Activated naive CD4-positive, alpha-beta T cell (primary cell): ENCODE results near the gene SSR1.

Experiments used
- DNase-seq, 4 experiments: peaks; one replicate each; lab custom pipeline; 2025; lab: John Stamatoyannopoulos, UW

The SSR1 gene

DNA sequence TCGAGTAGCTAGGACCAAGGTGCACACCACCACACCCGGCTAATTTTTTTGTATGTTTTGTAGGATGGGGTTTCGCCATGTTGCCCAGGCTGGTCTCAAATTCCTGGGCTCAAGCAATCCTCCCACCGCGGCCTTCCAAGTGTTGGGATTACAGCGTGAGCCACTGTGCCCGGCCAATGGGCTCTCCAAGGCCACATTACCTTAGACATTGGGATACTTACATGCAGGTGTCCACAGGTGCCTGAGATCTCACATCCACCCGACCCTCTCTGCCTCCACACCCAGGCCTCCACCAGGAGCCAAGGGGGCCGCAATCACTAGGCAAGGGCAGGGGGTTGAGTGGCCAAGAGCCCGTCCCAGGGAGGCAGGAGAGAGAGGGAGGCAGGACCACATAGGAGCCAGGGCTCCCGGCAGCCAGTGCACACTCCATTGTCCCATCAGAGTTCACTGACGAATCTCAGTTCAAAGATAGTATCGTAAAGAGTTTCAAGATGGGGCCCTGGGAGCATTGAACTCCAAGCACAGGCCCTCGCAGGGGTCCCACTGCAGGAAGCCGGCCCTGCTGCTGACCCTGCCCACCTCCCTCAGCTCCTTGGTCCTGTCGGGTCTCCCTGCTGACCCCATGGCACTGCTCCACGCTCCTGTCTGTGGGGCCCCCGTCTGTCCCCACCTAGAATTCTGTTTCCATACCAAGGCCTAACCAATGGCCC, 55.3 kb downstream of the SSR1 start:
- no peak for DNase-seq

DNA sequence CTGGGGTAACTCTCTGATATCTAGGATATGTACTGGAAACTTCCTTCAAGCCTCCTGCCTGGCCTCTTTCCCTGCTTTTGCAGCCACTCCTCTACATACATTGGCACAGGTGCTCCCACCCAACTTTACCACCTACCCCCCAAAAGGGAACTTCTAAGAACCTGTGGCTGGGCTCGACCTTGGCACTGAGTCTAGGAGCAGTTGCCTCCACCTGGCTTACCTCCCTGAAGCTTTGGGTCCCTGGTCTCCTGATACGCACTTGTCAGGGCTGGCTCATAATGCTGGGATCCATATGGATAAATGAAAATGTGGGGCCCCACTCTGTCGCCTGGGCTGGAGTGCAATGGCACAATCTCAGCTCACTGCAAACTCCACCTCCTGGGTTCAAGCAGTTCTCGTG, 56.2 kb downstream of the SSR1 start:
- no peak for DNase-seq

DNA sequence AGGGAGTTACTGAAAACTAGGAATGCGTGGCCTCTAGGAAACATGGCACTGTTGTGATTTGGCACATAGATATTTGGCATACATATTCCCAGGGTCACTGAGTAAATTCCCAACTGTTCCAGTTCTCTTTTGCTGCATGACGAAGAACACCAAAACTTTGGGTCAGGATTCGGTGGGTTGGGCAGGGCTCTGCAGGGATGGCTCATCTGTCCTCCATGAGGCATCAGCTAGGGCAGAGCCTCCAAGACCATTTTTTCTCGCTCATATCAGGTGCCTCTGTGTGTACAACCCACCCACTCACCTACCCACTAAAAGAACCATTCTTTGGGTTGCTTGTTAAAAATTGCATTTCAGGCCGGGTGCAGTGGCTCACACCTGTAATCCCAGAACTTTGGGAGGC, 57.1 kb downstream of the SSR1 start:
- DNase-seq: no peak

DNA sequence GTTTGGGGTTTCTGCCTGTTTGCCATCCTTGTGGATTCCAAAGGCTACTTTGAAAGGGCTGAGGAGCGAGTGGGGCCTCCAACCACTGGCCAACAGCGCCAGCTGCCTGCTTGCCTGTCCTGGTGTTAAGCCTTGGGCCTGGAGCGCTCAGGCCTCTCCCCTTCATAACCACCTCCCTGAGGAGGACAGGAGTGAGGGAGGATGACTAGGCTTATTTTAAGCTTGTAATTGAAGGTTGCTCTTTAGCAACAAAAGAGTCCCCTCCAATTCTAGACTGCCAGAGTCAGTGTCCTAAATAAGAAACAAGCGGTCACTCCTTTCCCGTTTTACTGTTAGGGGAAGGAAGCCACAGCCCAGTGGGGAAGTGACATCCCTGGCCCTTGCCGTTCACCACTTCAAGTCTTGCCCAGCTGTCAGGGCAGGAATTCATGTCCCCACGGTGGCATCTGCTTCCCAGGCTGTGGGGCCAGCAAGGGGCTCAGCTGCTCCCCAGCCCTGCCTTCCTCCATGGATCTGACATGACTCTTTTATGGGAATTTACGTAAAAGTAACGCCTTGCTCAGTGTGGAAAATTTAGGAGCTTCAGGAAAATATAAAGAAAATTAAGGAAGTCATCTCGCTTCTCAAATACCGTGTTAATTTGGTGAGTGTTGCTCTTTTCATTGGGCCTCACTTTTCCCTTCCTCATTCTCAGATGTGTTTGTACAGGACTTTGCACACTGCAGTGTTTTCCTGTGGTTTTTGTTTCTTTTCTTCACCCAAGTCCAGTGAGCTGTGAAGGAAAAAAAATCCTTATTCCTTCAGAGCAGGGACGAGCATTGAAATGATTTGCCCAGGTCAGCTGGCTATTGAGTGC, 57.8 kb downstream of the SSR1 start:
- no peak for DNase-seq

DNA sequence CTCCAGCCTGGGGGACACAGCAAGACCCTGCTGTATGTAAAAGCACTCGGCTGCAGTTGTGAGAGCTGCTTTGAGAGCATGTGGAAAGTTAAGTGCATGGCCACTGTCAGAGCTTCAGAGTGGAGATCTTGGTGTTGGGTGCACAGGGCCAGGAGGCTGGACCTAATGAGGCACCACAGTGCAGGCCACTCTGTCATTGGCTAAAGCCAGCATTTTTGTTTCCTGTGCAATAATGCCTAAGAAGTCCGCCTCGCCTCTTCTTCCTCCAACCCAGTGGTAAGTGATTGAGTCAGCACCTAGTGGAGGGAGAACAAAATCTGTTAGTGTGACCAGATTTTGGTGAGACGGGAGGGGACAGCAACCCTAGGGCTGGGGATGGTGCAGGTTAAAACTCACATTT, 60.6 kb downstream of the SSR1 start:
- no peak for DNase-seq

DNA sequence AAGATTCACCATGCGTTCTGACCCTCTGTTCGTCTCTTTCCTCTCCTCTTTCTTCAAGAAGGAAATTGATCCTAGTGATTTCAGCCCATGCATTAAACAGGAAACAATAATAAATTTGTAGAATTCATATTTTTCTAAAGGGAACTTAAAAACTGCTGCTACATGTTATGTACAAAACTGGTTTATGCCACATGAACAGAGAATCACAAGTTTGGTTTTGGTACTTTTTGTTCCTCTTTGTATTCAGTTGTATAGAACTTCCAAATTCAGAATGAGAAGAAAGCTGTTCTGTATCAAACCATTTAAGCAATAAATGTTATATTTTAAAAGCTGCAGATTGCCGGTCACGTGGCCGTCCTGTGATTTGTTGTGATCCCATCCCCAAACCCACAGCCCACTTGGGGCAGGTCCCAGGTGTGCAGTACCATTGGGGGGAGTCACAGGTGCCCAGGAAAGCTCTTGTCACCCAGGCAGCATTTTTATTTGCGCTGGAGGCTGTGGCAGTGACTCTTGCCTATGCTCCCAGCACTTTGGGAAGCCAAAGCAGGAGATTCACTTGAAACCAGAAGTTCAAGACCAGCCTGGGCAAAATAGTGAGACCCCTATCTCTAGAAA, 61.2 kb downstream of the SSR1 start:
- no peak for DNase-seq

DNA sequence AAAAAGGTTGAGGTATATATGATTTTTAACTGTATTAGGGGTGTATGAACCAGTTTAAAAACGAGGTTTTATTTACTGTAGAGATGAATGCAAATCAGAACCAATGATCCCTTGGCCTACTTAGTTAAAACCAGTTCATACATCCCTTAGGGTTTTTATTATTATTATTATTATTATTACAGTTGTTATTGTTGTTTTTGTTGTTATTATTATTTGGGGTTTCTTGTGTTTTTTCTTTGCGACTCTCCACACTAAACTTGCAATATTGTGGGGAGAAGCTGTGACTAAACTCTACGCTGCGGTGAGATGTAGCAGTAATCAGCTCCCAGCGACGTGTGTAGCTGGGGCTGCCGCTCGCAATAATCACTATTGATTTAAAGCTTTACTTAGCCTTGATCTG, 62.2 kb downstream of the SSR1 start:
- DNase-seq: no peak

DNA sequence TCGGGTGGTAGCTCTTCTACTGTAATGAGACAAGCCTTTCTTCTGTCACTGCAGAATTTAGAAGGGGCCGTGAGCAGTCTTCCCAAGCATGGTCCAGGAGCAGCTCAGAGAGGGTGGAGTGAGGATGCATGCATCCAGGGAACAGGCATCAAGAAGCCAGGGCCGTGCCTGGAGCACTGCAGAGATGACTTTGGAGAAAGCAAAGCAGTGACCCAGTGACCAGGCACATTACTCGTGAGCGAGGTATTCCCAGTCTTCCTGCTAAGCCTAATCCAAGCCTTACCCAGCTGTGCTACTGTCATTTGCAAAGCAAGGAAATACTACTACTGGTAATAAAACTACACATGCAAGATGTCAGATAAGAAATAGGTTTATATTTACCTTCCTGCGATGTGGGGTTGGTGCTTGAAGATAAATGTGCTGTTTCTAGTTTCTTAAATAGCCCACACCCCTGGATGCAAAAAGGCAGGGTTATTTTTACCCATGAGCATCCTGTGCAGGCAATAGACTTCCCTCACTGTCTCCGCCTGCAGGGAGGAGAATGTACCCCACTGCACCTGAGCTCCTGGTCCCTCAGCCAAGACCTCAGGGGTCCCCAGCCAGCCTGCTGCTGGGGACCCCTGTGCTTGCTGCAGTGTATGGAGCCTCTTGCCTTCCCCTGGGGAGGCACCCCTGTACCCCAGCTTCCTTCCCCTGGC, 62.9 kb downstream of the SSR1 start:
- no peak for DNase-seq

DNA sequence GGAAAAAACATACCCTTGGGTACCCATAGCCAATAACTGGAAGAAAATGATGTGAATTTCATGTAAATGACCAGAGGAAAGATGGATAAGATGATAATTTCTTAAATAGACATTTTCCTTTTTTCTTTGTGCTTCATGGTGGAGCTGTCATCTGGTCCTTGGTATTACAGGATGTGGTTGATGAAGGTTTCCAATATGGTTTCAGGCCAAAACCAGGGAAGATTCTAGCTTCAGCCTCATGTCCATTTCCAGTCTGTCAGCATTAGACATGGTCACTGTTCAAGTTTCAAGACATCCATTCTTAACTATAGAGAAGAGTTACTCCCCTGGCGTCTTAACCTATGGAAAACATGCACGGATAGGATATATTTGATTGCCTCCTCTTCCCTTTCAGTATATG, 63.6 kb downstream of the SSR1 start:
- no peak for DNase-seq

DNA sequence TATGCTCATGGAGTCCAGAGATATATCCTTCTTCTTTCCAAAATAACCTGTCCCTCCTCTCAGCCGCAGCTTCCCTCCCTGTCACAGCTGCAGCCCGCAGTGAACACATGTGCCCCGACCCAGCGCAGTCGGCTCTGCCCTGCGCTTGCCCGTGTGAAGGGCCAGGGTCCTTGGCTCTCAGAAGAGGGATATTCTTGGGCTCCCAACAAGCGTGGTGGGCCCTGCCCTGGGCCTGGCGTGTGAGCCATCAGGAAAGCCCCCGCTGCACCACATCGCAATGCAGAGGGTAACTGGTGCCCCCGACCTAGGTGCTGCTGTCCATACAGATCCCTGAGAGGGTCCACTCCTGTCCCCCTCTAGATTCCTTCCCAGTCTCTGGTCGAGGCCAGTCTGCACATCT, 65.2 kb downstream of the SSR1 start:
- DNase-seq: no peak

DNA sequence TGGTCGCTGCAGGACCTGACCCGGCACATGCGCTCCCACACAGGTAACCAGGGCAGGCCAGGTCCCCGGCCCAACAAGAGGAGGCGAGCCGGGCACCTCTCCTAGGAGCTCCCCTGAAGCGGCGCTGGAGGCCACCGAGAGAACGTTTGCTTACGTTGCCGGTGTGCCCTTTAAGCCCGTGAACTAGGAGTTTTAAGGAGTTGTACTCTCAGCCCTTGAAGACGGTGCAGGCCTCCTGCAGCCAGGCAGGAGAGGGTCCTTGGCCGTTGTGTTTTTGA, 65.9 kb downstream of the SSR1 start:
- DNase-seq: no peak

DNA sequence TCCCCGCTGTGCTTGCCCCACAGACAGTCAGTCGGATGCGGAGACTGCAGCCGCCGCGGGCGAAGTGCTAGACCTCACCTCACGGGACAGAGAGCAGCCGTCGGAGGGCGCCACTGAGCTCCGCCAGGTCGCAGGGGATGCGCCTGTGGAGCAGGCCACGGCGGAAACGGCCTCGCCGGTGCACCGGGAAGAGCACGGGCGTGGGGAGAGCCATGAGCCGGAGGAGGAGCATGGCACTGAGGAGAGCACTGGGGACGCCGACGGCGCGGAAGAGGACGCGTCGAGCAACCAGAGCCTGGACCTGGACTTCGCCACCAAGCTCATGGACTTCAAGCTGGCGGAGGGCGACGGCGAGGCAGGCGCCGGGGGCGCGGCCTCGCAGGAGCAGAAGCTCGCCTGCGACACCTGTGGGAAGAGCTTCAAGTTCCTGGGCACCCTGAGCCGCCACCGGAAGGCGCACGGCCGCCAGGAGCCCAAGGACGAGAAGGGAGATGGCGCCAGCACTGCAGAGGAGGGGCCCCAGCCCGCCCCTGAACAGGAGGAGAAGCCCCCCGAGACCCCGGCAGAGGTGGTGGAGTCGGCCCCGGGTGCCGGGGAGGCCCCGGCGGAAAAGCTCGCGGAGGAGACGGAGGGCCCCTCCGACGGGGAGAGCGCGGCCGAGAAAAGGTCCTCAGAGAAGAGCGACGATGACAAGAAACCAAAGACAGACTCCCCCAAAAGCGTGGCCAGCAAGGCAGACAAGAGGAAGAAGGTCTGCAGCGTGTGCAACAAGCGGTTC, 66.4 kb downstream of the SSR1 start:
- DNase-seq: no peak

DNA sequence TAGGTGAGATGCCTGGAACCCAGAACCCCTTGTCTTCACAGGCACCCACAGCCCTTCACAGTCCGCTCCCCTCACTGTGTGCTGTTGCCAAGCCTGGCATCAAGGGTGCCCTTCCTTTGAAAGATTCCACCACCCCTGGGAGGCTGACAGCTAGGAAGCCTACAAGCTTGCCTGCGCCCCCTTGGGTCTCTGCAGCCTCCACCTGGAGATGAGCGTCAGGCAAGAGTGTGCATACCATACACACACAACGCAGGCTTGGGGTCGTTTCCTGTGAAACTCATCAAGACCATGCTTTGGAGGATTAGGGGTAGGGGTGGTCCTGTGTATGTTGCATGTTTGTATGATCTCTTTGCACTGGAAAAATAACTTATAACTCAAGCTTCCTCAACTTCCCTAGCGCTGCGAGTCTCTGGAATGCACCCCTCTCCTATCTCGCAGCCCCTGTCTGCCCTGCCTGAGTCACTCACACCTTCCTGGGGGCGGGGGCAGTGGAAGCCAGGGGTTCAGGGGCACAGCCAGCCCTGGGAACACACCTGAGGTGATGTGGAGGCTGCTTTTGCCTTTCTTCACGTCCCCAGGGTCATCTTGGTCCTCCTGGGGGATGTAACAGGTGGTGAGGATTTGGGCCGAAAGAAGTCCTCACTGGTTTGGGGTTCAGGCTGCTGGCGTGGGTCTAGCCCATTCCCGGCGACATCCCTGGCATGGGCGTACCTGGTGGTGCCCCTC, 67.2 kb downstream of the SSR1 start:
- DNase-seq: no peak

DNA sequence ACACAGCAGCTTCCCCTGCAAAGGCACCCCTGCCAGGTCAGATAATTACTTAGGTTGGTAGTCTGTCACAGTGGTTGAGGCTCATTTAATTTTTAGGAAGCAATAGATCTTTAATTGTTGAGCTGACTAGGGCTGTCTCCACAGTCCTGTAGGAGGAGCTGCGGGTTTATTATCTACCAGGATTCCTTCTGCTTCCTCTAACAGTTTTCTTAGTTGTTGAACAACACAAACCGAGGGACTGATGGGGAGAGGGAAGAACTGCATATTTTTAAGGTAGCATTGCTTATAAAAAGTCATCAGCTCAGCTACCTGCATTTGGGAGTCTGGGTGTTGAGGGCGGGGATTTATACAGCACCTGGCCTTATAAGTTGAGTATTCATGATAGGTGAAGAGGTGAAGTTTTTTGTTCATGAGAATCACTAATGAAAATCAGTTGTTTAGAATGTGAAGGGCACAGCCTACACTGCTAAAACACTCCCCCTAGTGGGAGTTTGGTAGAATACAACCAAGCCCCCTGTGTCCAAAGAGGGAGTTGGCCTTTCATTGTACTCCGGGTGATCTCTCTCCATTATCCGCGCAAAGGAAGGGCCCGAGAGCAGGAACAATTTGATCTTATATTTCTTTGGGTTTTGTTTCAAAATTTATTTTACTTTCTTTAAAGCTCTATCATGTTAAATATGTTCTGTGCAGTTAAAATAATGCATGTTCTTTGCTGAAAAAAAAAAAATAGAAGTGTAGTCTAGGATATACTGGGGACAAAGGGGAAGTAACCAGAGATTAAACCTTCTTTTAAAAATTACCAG, 69.6 kb downstream of the SSR1 start:
- peak in 1 of 4 experiments; percentile 10 for DNase-seq

DNA sequence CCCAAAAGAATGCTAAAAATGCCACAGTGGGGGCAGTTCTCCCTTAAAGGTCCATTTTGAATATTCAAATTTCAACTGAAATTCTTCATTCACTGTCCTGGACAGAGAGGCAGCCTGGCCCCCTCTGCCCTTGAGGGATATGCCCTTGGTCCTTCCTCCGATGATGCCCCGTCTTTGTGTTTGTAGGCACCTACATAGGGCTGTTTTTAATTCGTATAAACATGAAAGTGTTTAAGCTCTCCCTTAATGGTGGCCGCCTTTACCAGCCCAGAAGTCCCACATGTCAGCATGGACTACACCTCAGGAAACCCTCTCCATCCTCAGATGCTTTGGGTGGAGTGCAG, 70.2 kb downstream of the SSR1 start:
- DNase-seq: no peak

DNA sequence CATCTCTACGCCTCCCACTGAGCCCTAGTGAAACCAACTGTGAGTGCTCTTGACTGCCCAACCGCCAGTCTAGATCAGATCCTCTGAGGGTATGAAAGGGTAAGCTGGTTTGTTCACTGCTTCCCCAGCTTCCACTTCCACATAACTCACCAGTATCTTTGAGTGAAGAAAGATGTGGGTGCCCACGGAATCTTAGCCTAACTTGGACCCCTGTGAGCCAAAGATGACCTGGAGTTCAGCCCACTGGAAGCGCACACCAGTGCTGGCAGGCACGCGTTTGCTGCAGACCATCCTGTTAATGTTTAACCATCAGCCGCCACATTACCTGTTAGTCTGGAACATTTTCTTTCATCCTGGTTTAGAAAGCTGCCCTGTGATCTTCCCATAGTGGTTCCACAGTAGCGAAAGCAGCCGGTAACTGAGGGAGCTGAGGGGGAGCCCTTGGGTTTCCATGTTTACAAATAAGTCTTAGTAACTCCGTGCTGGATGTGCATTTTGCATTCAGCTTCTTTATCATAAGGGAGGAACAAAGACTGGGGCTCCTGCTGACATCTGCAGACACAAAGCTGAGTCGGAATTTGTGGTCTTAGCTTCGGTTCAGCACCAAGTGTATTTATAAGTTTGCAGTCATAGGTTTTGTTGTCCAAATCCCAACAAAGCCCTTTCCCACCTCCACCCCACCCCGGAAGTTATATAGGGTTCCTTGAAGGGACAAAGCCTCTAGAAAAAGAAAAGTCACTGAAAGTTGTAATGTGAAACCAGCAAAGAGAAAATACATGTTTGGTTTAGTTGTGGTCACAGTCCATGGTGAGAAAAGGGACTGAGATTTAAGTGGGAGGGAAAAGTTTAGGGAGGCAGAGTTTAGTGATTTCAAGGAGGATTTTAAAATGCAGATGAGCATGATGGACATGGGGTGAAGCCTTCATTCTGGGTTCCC, 71.0 kb downstream of the SSR1 start:
- no peak for DNase-seq

DNA sequence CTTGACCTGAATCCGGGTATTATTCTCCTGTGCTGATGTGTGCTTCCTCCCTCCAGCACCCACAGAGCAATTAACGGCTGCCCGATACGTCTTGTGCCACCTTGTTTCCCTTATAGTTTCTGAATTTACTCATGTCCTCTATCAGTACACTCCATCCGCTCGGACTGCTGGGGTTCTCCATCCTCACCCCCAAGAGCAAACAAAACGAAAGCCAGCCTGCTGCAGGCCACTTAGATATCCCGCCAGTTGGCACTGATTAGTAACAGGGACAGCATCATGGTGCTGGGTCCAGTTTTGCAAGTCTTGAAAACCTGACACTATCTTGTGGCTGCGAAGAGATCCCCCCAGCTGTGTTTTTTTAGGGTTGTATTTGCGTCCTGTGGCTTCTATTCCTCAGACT, 71.8 kb downstream of the SSR1 start:
- no peak for DNase-seq

DNA sequence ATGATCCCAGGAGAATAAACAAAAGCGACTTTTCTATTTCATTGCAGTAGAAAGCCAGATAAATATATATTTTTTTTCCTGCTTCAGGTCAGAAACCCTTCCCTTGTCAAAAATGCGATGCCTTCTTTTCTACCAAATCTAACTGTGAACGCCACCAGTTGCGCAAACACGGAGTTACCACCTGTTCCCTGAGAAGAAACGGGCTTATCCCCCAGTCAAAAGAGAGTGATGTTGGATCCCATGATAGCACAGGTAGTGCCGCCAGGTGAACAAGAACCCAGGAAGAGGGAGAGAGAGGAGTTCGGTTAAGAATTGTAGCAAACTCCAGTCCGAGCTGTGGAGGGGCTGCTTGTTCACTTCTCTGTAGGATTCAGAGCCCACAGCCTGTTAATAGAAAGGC, 72.6 kb downstream of the SSR1 start:
- no peak for DNase-seq

DNA sequence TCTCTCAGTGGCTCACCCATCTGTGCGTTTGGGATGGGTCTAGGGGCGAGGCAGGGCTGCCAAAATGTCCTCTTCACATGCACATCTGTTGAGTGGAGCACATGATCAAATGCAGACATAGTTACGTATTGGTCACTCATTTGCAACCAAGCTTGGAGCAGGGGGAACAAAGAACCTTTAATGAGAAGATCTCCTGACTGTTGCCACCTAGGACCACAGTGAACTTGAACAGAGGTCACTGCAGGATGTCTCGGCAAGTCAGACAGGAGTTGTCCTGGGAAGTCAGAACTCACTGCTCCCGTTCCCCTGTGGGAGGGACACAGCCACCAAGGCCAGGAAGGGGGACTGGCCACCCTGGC, 73.4 kb downstream of the SSR1 start:
- no peak for DNase-seq
